Measurements from ENCODE around the gene TSPAN13.

TSPAN13 gene

DNA sequence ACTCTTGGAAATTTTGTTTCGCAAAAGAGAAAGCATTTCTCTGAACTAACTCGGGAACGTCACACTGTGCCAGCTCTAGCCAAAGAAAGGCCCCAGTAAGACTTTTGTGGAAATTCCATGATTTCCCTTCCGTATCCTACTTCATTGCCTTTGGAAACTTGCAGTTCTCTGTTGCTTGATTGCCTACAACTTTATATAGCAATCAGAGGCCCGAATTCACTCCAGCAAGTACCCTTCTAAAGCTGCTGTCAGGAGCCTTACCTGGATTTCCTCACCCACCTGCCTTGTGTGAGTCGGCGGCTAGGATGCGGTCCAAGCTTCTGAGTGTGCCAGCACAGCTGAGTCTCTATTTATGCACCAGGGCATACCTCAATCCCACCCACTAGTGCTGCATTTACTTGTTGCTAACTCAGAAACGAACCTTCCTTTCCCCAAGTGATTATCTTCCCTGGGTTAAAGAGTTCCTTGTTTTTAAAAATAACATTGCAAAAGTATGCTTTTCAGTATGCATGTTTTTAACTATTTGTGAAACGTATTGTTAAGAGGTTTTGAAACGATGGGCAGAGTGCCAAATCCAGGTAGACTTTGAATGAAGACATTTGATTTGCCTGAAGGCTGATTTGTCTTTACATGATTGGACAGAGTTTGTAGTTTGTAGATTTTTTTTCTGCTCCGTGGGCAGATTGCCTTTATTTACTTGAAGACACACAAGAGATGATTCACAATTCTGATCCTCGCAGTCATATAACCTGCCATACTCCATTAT lies 51.3 kb downstream of the TSPAN13 start, which contains the start of gene AGR2:
TSS of gene AGR2 (minus strand) at position 326 of the 766 bp plus-strand sequence. CDS start 3,203 bp downstream, outside the sequence.
- no peak within 1 kb of the TSS for H3K4me3 ChIP-seq (ENCODE audit: low read depth, low read length)
- no peak within 1 kb of the TSS for H3K23ac ChIP-seq (ENCODE audit: low read length)
- DNase-seq, result no peak
- H2BK5ac ChIP-seq (ENCODE audit: low read depth, low read length, poor library complexity), result no peak within 1 kb of the TSS
- no peak within 1 kb of the TSS for H3K27ac ChIP-seq (ENCODE audit: low read depth, low read length)
- H3K14ac ChIP-seq (ENCODE audit: low read length), result no peak within 1 kb of the TSS
- H3K9ac ChIP-seq (ENCODE audit: low read length), result no peak within 1 kb of the TSS
- H4K91ac ChIP-seq (ENCODE audit: low read depth, low read length), result no peak within 1 kb of the TSS
- WGBS (ENCODE audit: extremely low coverage, insufficient coverage, insufficient read length), result no CpG with 5 or more reads among the region's 13 CpGs
- H3K27me3 ChIP-seq (ENCODE audit: insufficient read depth, low read length), result no peaks in the 10 kb centered on the region
- no peak within 1 kb of the TSS for H4K8ac ChIP-seq (ENCODE audit: low read depth, low read length)
- H2AFZ ChIP-seq (ENCODE audit: insufficient read depth, low read length, poor library complexity), result no peak within 1 kb of the TSS
- H3K4me2 ChIP-seq (ENCODE audit: low read length), result no peak within 1 kb of the TSS
- no peak within 1 kb of the TSS for H3K18ac ChIP-seq (ENCODE audit: low read length)
- no peak within 1 kb of the TSS for H4K12ac ChIP-seq (ENCODE audit: low read depth, low read length)
- H3K36me3 ChIP-seq (ENCODE audit: control insufficient read depth in 1 of 2, insufficient read depth in 2 of 2, low read length in 2 of 2), result no peaks in the 10 kb centered on the region
- no peaks in the 10 kb centered on the region for H3K79me2 ChIP-seq (ENCODE audit: control insufficient read depth, insufficient read depth, low read length, poor library complexity)
- H3K4ac ChIP-seq (ENCODE audit: low read depth, low read length), result no peak within 1 kb of the TSS
- H2BK120ac ChIP-seq (ENCODE audit: insufficient read depth, low read length, poor library complexity), result no peak within 1 kb of the TSS
- no peaks in the 10 kb centered on the region for H3K4me1 ChIP-seq (ENCODE audit: control insufficient read depth in 1 of 2, insufficient read depth in 2 of 2, low read length in 2 of 2)
- no peak within 1 kb of the TSS for H2BK12ac ChIP-seq (ENCODE audit: low read length)
- peak within 1 kb of the TSS; percentile 23 for H2AK5ac ChIP-seq (ENCODE audit: low read length)
- H3K79me1 ChIP-seq (ENCODE audit: low read length), result no peaks in the 10 kb centered on the region
- peaks cover 2% of the 10 kb centered on the region for H3K9me3 ChIP-seq (ENCODE audit: insufficient read depth, low read depth, low read length)

DNA sequence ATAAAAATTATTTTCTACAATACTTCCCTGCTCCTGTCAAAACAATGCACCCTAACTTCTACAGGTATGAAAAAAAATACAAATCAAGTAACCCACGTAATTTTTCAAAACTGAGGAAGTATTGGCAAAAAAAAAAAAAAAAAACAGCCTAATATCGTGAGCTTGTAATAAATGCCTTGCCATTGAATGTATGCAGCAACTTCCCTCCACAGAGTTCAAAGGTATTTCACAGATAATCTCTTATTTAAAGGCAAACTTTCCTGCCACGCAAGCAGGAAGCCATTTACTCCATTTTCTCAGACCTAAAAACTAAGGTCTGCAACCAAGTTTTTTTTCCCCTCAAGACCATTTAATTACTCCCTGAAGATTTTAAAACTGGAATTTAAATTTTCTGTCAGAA lies 51.9 kb downstream of the TSPAN13 start:
- no peak overlapping the region for H3K4me2 ChIP-seq (ENCODE audit: low read length)
- H2AFZ ChIP-seq (ENCODE audit: insufficient read depth, low read length, poor library complexity), result no peak overlapping the region
- H3K27me3 ChIP-seq (ENCODE audit: insufficient read depth, low read length), result no peaks in the 10 kb centered on the region
- no peak overlapping the region for H4K8ac ChIP-seq (ENCODE audit: low read depth, low read length)
- H3K9me3 ChIP-seq (ENCODE audit: insufficient read depth, low read depth, low read length), result no peaks in the 10 kb centered on the region
- H3K79me2 ChIP-seq (ENCODE audit: control insufficient read depth, insufficient read depth, low read length, poor library complexity), result no peaks in the 10 kb centered on the region
- no peaks in the 10 kb centered on the region for H3K36me3 ChIP-seq (ENCODE audit: control insufficient read depth in 1 of 2, insufficient read depth in 2 of 2, low read length in 2 of 2)
- H2BK12ac ChIP-seq (ENCODE audit: low read length), result no peak overlapping the region
- H3K4me3 ChIP-seq (ENCODE audit: low read depth, low read length), result no peak overlapping the region
- H2AK5ac ChIP-seq (ENCODE audit: low read length), result no peak overlapping the region
- H3K14ac ChIP-seq (ENCODE audit: low read length), result no peak overlapping the region
- no peak overlapping the region for H3K23ac ChIP-seq (ENCODE audit: low read length)
- no peak overlapping the region for H2BK120ac ChIP-seq (ENCODE audit: insufficient read depth, low read length, poor library complexity)
- H3K27ac ChIP-seq (ENCODE audit: low read depth, low read length), result no peak overlapping the region
- no peak overlapping the region for H3K4ac ChIP-seq (ENCODE audit: low read depth, low read length)
- no peak overlapping the region for H4K91ac ChIP-seq (ENCODE audit: low read depth, low read length)
- no peak for DNase-seq
- H3K4me1 ChIP-seq (ENCODE audit: control insufficient read depth in 1 of 2, insufficient read depth in 2 of 2, low read length in 2 of 2), result no peaks in the 10 kb centered on the region
- no peak overlapping the region for H2BK5ac ChIP-seq (ENCODE audit: low read depth, low read length, poor library complexity)
- WGBS (ENCODE audit: extremely low coverage, insufficient coverage, insufficient read length), result no CpG with 5 or more reads among the region's 3 CpGs
- H3K18ac ChIP-seq (ENCODE audit: low read length), result no peak overlapping the region
- no peak overlapping the region for H3K9ac ChIP-seq (ENCODE audit: low read length)
- H4K12ac ChIP-seq (ENCODE audit: low read depth, low read length), result no peak overlapping the region
- H3K79me1 ChIP-seq (ENCODE audit: low read length), result no peaks in the 10 kb centered on the region

DNA sequence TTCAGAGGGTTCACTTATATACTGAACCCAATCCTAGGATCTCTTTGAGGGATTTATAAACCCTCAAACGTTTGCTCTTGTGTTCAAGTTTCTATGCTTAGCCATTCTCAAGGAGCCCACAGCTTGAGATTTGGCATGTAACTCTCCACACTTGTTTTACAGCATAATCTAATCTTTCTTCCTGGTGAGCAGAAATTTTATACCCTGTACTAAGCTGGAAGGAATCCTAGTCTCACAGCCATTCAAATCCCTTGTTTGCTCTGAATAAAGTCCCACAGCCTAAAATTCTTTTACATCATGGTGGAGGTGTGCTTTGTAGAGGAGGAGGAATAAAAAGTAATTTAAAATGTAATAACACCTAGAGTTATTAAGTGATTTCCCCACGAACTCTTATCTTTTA lies 56.6 kb downstream of the TSPAN13 start:
- Histone ChIP-seq H2BK5ac (ENCODE audit: low read depth, low read length, poor library complexity) (no peak overlapping the region), H3K4me2 (ENCODE audit: low read length) (no peak overlapping the region), H3K9ac (ENCODE audit: low read length) (no peak overlapping the region), H3K79me2 (ENCODE audit: control insufficient read depth, insufficient read depth, low read length, poor library complexity) (no peaks in the 10 kb centered on the region), H2AK5ac (ENCODE audit: low read length) (no peak overlapping the region), H3K4me3 (ENCODE audit: low read depth, low read length) (no peak overlapping the region), H3K27ac (ENCODE audit: low read depth, low read length) (no peak overlapping the region), H4K91ac (ENCODE audit: low read depth, low read length) (no peak overlapping the region), H3K79me1 (ENCODE audit: low read length) (no peaks in the 10 kb centered on the region), H3K23ac (ENCODE audit: low read length) (no peak overlapping the region), H2BK120ac (ENCODE audit: insufficient read depth, low read length, poor library complexity) (no peak overlapping the region), H4K8ac (ENCODE audit: low read depth, low read length) (no peak overlapping the region), H4K12ac (ENCODE audit: low read depth, low read length) (no peak overlapping the region), H3K27me3 (ENCODE audit: insufficient read depth, low read length) (no peaks in the 10 kb centered on the region), H3K14ac (ENCODE audit: low read length) (no peak overlapping the region), H3K4ac (ENCODE audit: low read depth, low read length) (no peak overlapping the region), H2AFZ (ENCODE audit: insufficient read depth, low read length, poor library complexity) (no peak overlapping the region), H3K9me3 (ENCODE audit: insufficient read depth, low read depth, low read length) (no peaks in the 10 kb centered on the region), H3K36me3 (ENCODE audit: control insufficient read depth in 1 of 2, insufficient read depth in 2 of 2, low read length in 2 of 2) (no peaks in the 10 kb centered on the region), H3K4me1 (ENCODE audit: control insufficient read depth in 1 of 2, insufficient read depth in 2 of 2, low read length in 2 of 2) (no peaks in the 10 kb centered on the region), H3K18ac (ENCODE audit: low read length) (no peak overlapping the region), H2BK12ac (ENCODE audit: low read length) (no peak overlapping the region)
- no peak for DNase-seq
- no CpG with 5 or more reads among the region's 2 CpGs for WGBS (ENCODE audit: extremely low coverage, insufficient coverage, insufficient read length)

DNA sequence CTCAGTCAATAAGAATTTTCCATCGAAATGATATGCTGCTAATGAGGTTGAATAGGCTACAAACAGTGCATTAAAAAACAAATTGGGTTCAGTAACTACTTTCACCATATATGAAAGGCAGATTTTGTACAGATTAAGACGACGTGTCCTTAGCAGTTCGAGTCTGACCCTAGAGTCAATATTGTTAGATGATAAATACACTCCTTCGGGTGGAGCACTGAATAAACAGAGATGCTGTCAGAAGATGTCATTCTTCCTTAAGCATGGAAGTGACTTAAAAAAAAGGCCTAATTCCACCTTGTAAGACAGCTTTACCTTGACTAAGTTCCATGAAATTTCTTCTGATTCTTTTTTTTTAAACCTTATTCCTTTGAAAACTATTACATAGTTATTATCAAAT lies 57.0 kb downstream of the TSPAN13 start:
- Histone ChIP-seq H3K23ac (ENCODE audit: low read length) (no peak overlapping the region), H4K12ac (ENCODE audit: low read depth, low read length) (no peak overlapping the region), H3K14ac (ENCODE audit: low read length) (no peak overlapping the region), H2BK120ac (ENCODE audit: insufficient read depth, low read length, poor library complexity) (no peak overlapping the region), H3K36me3 (ENCODE audit: control insufficient read depth in 1 of 2, insufficient read depth in 2 of 2, low read length in 2 of 2) (no peaks in the 10 kb centered on the region), H4K91ac (ENCODE audit: low read depth, low read length) (no peak overlapping the region), H3K4me1 (ENCODE audit: control insufficient read depth in 1 of 2, insufficient read depth in 2 of 2, low read length in 2 of 2) (no peaks in the 10 kb centered on the region), H2BK12ac (ENCODE audit: low read length) (no peak overlapping the region), H3K9ac (ENCODE audit: low read length) (no peak overlapping the region), H2AK5ac (ENCODE audit: low read length) (no peak overlapping the region), H3K4me2 (ENCODE audit: low read length) (no peak overlapping the region), H3K4ac (ENCODE audit: low read depth, low read length) (no peak overlapping the region), H3K9me3 (ENCODE audit: insufficient read depth, low read depth, low read length) (no peaks in the 10 kb centered on the region), H3K27me3 (ENCODE audit: insufficient read depth, low read length) (no peaks in the 10 kb centered on the region), H4K8ac (ENCODE audit: low read depth, low read length) (no peak overlapping the region), H2BK5ac (ENCODE audit: low read depth, low read length, poor library complexity) (no peak overlapping the region), H3K18ac (ENCODE audit: low read length) (no peak overlapping the region), H3K79me2 (ENCODE audit: control insufficient read depth, insufficient read depth, low read length, poor library complexity) (no peaks in the 10 kb centered on the region), H2AFZ (ENCODE audit: insufficient read depth, low read length, poor library complexity) (no peak overlapping the region), H3K79me1 (ENCODE audit: low read length) (no peaks in the 10 kb centered on the region), H3K27ac (ENCODE audit: low read depth, low read length) (no peak overlapping the region), H3K4me3 (ENCODE audit: low read depth, low read length) (no peak overlapping the region)
- DNase-seq, result no peak
- WGBS (ENCODE audit: extremely low coverage, insufficient coverage, insufficient read length), result no CpG with 5 or more reads among the region's 5 CpGs

Data from trophoblast cell (in vitro differentiated cells and primary cell).